Stimulated activated CD4-positive, alpha-beta T cell treated with anti-CD3 and anti-CD28 coated beads, Interleukin-1b, Interleukin-23, amount 100 ng/mL, for 48 hours (primary cell): ENCODE measurements around the gene PRKG1.

Experiments used
- DNase-seq: peaks from one replicate; pipeline ENCODE4 v3.0.0-alpha.2; 2020

Gene PRKG1

GRCh38 chr10:51074238-51075028 is at the start of gene PRKG1:
PRKG1 (plus strand) TSS chr10:51074487.
- DNase-seq, result no peak

GRCh38 chr10:51028420-51028819 is 45.9 kb upstream of the PRKG1 start:
- no peak for DNase-seq

- no peak for DNase-seq
Measured at GRCh38 chr10:51029172-51029641, 45.1 kb upstream of the PRKG1 start.

- no peak for DNase-seq
Measured at GRCh38 chr10:51030480-51030879, 43.8 kb upstream of the PRKG1 start.

- no peak for DNase-seq
Measured at GRCh38 chr10:51031950-51032349, 42.3 kb upstream of the PRKG1 start.

GRCh38 chr10:51034769-51035168 is 39.5 kb upstream of the PRKG1 start:
- DNase-seq, result no peak

- DNase-seq, result no peak
Measured at GRCh38 chr10:51035344-51035743, 38.9 kb upstream of the PRKG1 start.

- no peak for DNase-seq
Measured at GRCh38 chr10:51045871-51046270, 28.4 kb upstream of the PRKG1 start.

- no peak for DNase-seq
Measured at GRCh38 chr10:51046654-51047053, 27.6 kb upstream of the PRKG1 start.

- DNase-seq, result no peak
Measured at GRCh38 chr10:51047857-51048256, 26.4 kb upstream of the PRKG1 start.

- DNase-seq, result no peak
Measured at GRCh38 chr10:51048792-51049191, 25.5 kb upstream of the PRKG1 start.

- no peak for DNase-seq
Measured at GRCh38 chr10:51052163-51052562, 22.1 kb upstream of the PRKG1 start.

- DNase-seq, result no peak
Measured at GRCh38 chr10:51057925-51058324, 16.4 kb upstream of the PRKG1 start.

- DNase-seq, result no peak
Measured at GRCh38 chr10:51063166-51063565, 11.1 kb upstream of the PRKG1 start.

GRCh38 chr10:51063659-51064535 is 10.4 kb upstream of the PRKG1 start:
- no peak for DNase-seq

- DNase-seq, result no peak
Measured at GRCh38 chr10:51066231-51066630, 8.1 kb upstream of the PRKG1 start.

- no peak for DNase-seq
Measured at GRCh38 chr10:51072210-51072609, 2.1 kb upstream of the PRKG1 start.

- no peak for DNase-seq
Measured at GRCh38 chr10:51072921-51073434, 1.3 kb upstream of the PRKG1 start.

GRCh38 chr10:51073453-51074237 is 642 bp upstream of the PRKG1 start:
- DNase-seq, result no peak

- no peak for DNase-seq
Measured at GRCh38 chr10:51075043-51075872, 971 bp downstream of the PRKG1 start.

- DNase-seq, result no peak
Measured at GRCh38 chr10:51075873-51076229, 1.6 kb downstream of the PRKG1 start.

GRCh38 chr10:51076299-51076841 is 2.1 kb downstream of the PRKG1 start:
- DNase-seq, result no peak
